Mesodermal cell (in vitro differentiated cells): Measurements from ENCODE around the gene TMEM163.

Experiments used
- H3K27ac ChIP-seq: 2 replicates; pipeline ENCODE4 v1.7.0; 2013; ENCODE audit warnings: mild to moderate bottlenecking, low read depth, low read length, moderate library complexity; ENCODE audit not compliant: severe bottlenecking
- H3K36me3 ChIP-seq: 2 replicates; pipeline ENCODE4 v1.7.1; 2013; ENCODE audit warnings: mild to moderate bottlenecking, low read length, moderate library complexity; ENCODE audit not compliant: control insufficient read depth, insufficient read depth
- H3K4me1 ChIP-seq: one replicate; pipeline ENCODE4 v1.7.1; 2013; ENCODE audit warnings: mild to moderate bottlenecking, low read length; ENCODE audit not compliant: insufficient read depth, control insufficient read depth, poor library complexity, severe bottlenecking
- H3K4me3 ChIP-seq: 2 replicates; pipeline ENCODE4 v1.7.0; 2013; ENCODE audit warnings: low read length, control low read depth, mild to moderate bottlenecking; ENCODE audit not compliant: insufficient read depth, poor library complexity, severe bottlenecking; ENCODE audit errors: extremely low read depth
- H3K9me3 ChIP-seq: 2 replicates; pipeline ENCODE4 v1.7.1; 2013; ENCODE audit warnings: mild to moderate bottlenecking, low read length, moderate library complexity; ENCODE audit not compliant: control insufficient read depth
- WGBS, 2 experiments: methylation state at CpG; one replicate each; pipeline ENCODE4 v1.1.5; 2013; ENCODE audit warnings: missing lambda C conversion rate in 2 of 2; ENCODE audit not compliant: insufficient coverage in 2 of 2; 5-methylcytosine and 5-hydroxymethylcytosine counted together

Gene TMEM163

GRCh38 chr2:134639265-134639664 lies 79.5 kb downstream of the TMEM163 start:
- H3K27ac ChIP-seq, result no peak overlapping the region
- H3K4me1 ChIP-seq, result no peaks in the 10 kb centered on the region
- no peaks in the 10 kb centered on the region for H3K9me3 ChIP-seq
- 67 to 100% methylated on average over 2 of the region's 2 CpGs for WGBS, 2 experiments
- no peak overlapping the region for H3K4me3 ChIP-seq
- no peaks in the 10 kb centered on the region for H3K36me3 ChIP-seq

- H3K4me1 ChIP-seq, result no peaks in the 10 kb centered on the region
- H3K27ac ChIP-seq, result no peak overlapping the region
- H3K4me3 ChIP-seq, result no peak overlapping the region
- no peaks in the 10 kb centered on the region for H3K9me3 ChIP-seq
- H3K36me3 ChIP-seq, result no peaks in the 10 kb centered on the region
- no CpG with 5 or more reads among the region's 1 CpG for WGBS, 2 experiments
Observed at GRCh38 chr2:134636714-134637113, 82.1 kb downstream of the TMEM163 start.

GRCh38 chr2:134634054-134634753 lies 84.6 kb downstream of the TMEM163 start:
- Histone ChIP-seq H3K4me1 (no peaks in the 10 kb centered on the region), H3K4me3 (no peak overlapping the region), H3K27ac (no peak overlapping the region), H3K36me3 (no peaks in the 10 kb centered on the region), H3K9me3 (no peaks in the 10 kb centered on the region)
- 79 to 92% methylated on average over 1 to 2 of the region's 2 CpGs for WGBS, 2 experiments

GRCh38 chr2:134630504-134631159 lies 88.2 kb downstream of the TMEM163 start:
- 100% methylated on average over 1 to 2 of the region's 3 CpGs for WGBS, 2 experiments
- no peak overlapping the region for H3K4me3 ChIP-seq
- H3K4me1 ChIP-seq, result no peaks in the 10 kb centered on the region
- no peak overlapping the region for H3K27ac ChIP-seq
- H3K36me3 ChIP-seq, result no peaks in the 10 kb centered on the region
- H3K9me3 ChIP-seq, result no peaks in the 10 kb centered on the region

GRCh38 chr2:134628453-134628852 lies 90.3 kb downstream of the TMEM163 start:
- no peaks in the 10 kb centered on the region for H3K9me3 ChIP-seq
- no peak overlapping the region for H3K27ac ChIP-seq
- WGBS, 2 experiments, result 100% methylated on average over 1 of the region's 3 CpGs; no CpG with 5 or more reads in 1 of the 2 experiments
- H3K4me3 ChIP-seq, result no peak overlapping the region
- no peaks in the 10 kb centered on the region for H3K36me3 ChIP-seq
- H3K4me1 ChIP-seq, result no peaks in the 10 kb centered on the region

- Histone ChIP-seq H3K4me1 (no peaks in the 10 kb centered on the region), H3K36me3 (no peaks in the 10 kb centered on the region), H3K4me3 (no peak overlapping the region), H3K27ac (no peak overlapping the region), H3K9me3 (no peaks in the 10 kb centered on the region)
- 67 to 100% methylated on average over 1 of the region's 4 CpGs for WGBS, 2 experiments
Observed at GRCh38 chr2:134626781-134627180, 92.0 kb downstream of the TMEM163 start.

GRCh38 chr2:134625311-134625710 lies 93.5 kb downstream of the TMEM163 start:
- no peaks in the 10 kb centered on the region for H3K4me1 ChIP-seq
- no peaks in the 10 kb centered on the region for H3K36me3 ChIP-seq

GRCh38 chr2:134623796-134624195 lies 95.0 kb downstream of the TMEM163 start:
- no peaks in the 10 kb centered on the region for H3K4me1 ChIP-seq
- H3K27ac ChIP-seq, result no peak overlapping the region
- WGBS, 2 experiments, result 100% methylated on average over 1 of the region's 3 CpGs; no CpG with 5 or more reads in 1 of the 2 experiments
- H3K9me3 ChIP-seq, result no peaks in the 10 kb centered on the region
- H3K4me3 ChIP-seq, result no peak overlapping the region
- H3K36me3 ChIP-seq, result no peaks in the 10 kb centered on the region

More at GRCh38 chr2:134625311-134625710, 93.5 kb downstream of the TMEM163 start:
- Histone ChIP-seq H3K27ac (no peak overlapping the region), H3K4me3 (no peak overlapping the region), H3K9me3 (no peaks in the 10 kb centered on the region)
- WGBS, 2 experiments, result 92 to 94% methylated on average over 4 of the region's 4 CpGs

GRCh38 chr2:134623046-134623445 lies 95.8 kb downstream of the TMEM163 start:
- Histone ChIP-seq H3K4me1 (no peaks in the 10 kb centered on the region), H3K27ac (no peak overlapping the region), H3K36me3 (no peaks in the 10 kb centered on the region), H3K9me3 (no peaks in the 10 kb centered on the region), H3K4me3 (no peak overlapping the region)
- WGBS, 2 experiments, result no CpG with 5 or more reads among the region's 3 CpGs

- 93 to 96% methylated on average over 4 to 7 of the region's 10 CpGs for WGBS, 2 experiments
- no peaks in the 10 kb centered on the region for H3K36me3 ChIP-seq
- H3K4me1 ChIP-seq, result no peaks in the 10 kb centered on the region
- no peak overlapping the region for H3K4me3 ChIP-seq
- no peak overlapping the region for H3K27ac ChIP-seq
- H3K9me3 ChIP-seq, result no peaks in the 10 kb centered on the region
Observed at GRCh38 chr2:134621939-134622705, 96.7 kb downstream of the TMEM163 start.
